Liver (tissue), 3 donors: ENCODE measurements around the gene PRTFDC1.

Experiments
- ATF3 ChIP-seq: IDR thresholded peaks from 2 replicates; pipeline ENCODE4 v1.6.1; 2016; ENCODE audit warnings: antibody characterized with exemption
- FOXA1 ChIP-seq: IDR thresholded peaks from 2 replicates; pipeline ENCODE4 v1.6.1; 2016; ENCODE audit warnings: antibody characterized with exemption
- FOXA2 ChIP-seq: IDR thresholded peaks from 2 replicates; pipeline ENCODE4 v1.6.1; 2016; ENCODE audit warnings: antibody characterized with exemption
- GABPA ChIP-seq, 2 donors: IDR thresholded peaks in 1 of 2; conservative IDR thresholded peaks in 1 of 2; 2 replicates each; pipeline ENCODE4 v1.6.1; 2016; ENCODE audit warnings: antibody characterized with exemption in 2 of 2, mild to moderate bottlenecking in 1 of 2, moderate library complexity in 1 of 2
- HNF4G ChIP-seq: IDR thresholded peaks from 2 replicates; pipeline ENCODE4 v1.6.1; 2016; ENCODE audit warnings: antibody characterized with exemption
- JUND ChIP-seq, 2 donors: IDR thresholded peaks; 2 replicates each; pipeline ENCODE4 v1.6.1; 2016; ENCODE audit warnings: antibody characterized with exemption in 2 of 2
- MAX ChIP-seq: IDR thresholded peaks from 2 replicates; pipeline ENCODE4 v1.6.1; 2016; ENCODE audit warnings: antibody characterized with exemption
- RAD21 ChIP-seq, 2 donors: IDR thresholded peaks; 2 replicates each; pipeline ENCODE4 v1.6.1; 2016; ENCODE audit warnings: antibody characterized with exemption in 2 of 2, mild to moderate bottlenecking in 2 of 2
- REST ChIP-seq: IDR thresholded peaks from 2 replicates; pipeline ENCODE4 v1.6.1; 2016; ENCODE audit warnings: antibody characterized with exemption, mild to moderate bottlenecking
- SP1 ChIP-seq: IDR thresholded peaks from 2 replicates; pipeline ENCODE4 v1.6.1; 2018; ENCODE audit warnings: antibody characterized with exemption, mild to moderate bottlenecking
- TAF1 ChIP-seq: conservative IDR thresholded peaks from 2 replicates; pipeline ENCODE4 v1.6.1; 2016; ENCODE audit warnings: antibody characterized with exemption, mild to moderate bottlenecking
- YY1 ChIP-seq: IDR thresholded peaks from 2 replicates; pipeline ENCODE4 v1.6.1; 2016; ENCODE audit warnings: antibody characterized with exemption, mild to moderate bottlenecking
- TF ChIP-seq, protein P1 (sequence below): fragments of 150-350 bp; IDR thresholded peaks from 2 replicates; pipeline ENCODE4 v1.5.1; 2017; ENCODE audit warnings: improper control_type of control experiment, low read depth, low read length; ENCODE audit not compliant: missing input control
- TF ChIP-seq, protein P2 (sequence below): IDR thresholded peaks from 2 replicates; pipeline ENCODE4 v1.6.1; 2016; ENCODE audit warnings: antibody characterized with exemption
- donor health status: healthy.
- donor health status: healthy.

DNA sequence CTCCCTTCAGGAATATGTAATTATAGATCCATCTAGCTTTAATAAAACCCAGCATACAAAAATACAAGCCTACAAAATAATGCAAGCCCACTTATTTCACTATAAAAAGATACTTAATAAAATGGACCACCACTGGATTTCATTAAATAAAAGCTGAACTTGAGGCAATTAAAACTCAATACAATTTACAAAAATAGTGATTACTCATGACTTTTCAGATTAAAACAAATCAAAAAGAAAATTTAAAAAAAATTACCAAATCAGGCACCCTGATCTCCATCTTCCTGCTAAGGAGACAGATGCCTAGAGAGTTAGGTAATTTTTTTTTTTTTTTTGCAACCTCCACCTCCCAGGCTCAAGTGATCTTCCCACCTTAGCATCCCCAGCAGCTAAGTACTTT lies 41.8 kb downstream of the PRTFDC1 start:
- TF ChIP-seq, protein P1, sequence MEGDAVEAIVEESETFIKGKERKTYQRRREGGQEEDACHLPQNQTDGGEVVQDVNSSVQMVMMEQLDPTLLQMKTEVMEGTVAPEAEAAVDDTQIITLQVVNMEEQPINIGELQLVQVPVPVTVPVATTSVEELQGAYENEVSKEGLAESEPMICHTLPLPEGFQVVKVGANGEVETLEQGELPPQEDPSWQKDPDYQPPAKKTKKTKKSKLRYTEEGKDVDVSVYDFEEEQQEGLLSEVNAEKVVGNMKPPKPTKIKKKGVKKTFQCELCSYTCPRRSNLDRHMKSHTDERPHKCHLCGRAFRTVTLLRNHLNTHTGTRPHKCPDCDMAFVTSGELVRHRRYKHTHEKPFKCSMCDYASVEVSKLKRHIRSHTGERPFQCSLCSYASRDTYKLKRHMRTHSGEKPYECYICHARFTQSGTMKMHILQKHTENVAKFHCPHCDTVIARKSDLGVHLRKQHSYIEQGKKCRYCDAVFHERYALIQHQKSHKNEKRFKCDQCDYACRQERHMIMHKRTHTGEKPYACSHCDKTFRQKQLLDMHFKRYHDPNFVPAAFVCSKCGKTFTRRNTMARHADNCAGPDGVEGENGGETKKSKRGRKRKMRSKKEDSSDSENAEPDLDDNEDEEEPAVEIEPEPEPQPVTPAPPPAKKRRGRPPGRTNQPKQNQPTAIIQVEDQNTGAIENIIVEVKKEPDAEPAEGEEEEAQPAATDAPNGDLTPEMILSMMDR, result no peak
- TF ChIP-seq TAF1 (no peak), HNF4G (no peak), YY1 (no peak), RAD21 (IDR thresholded peaks at IDR 0.05) (no peak), MAX (no peak), ATF3 (no peak), FOXA1 (no peak), REST (no peak), FOXA2 (no peak), JUND (IDR thresholded peaks at IDR 0.05) (no peak), SP1 (no peak), GABPA (IDR thresholded peaks at IDR 0.05 in 1 of 2, conservative IDR thresholded peaks at IDR 0.05 in 1 of 2) (no peak)
- TF ChIP-seq, protein P2, sequence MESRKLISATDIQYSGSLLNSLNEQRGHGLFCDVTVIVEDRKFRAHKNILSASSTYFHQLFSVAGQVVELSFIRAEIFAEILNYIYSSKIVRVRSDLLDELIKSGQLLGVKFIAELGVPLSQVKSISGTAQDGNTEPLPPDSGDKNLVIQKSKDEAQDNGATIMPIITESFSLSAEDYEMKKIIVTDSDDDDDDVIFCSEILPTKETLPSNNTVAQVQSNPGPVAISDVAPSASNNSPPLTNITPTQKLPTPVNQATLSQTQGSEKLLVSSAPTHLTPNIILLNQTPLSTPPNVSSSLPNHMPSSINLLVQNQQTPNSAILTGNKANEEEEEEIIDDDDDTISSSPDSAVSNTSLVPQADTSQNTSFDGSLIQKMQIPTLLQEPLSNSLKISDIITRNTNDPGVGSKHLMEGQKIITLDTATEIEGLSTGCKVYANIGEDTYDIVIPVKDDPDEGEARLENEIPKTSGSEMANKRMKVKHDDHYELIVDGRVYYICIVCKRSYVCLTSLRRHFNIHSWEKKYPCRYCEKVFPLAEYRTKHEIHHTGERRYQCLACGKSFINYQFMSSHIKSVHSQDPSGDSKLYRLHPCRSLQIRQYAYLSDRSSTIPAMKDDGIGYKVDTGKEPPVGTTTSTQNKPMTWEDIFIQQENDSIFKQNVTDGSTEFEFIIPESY, result no peak
